Prostate gland (tissue), 2 donors: ENCODE measurements around the gene TAS1R3. TPM values are rescaled to one million over a fixed set of nuclear protein-coding genes. Genes with fewer than 3 reads are reported as not detected.

Experiments
- DNase-seq: peaks from one replicate; pipeline ENCODE4 v3.0.0-alpha.2; 2019; ENCODE audit warnings: low spot score
- H3K27ac ChIP-seq, 2 donors: fragments of 200-600 bp; sonication (generic); 2 replicates each; pipeline ENCODE4 v1.5.1; 2017 to 2019
- H3K27me3 ChIP-seq: fragments of 200-600 bp; sonication (generic); replicated peaks from 2 replicates; pipeline ENCODE4 v1.5.1; 2019; ENCODE audit not compliant: insufficient read depth
- H3K36me3 ChIP-seq, 2 donors: fragments of 200-600 bp; sonication (generic); 1 replicate in 1 of 2; 2 replicates in 1 of 2; pipeline versions ENCODE4 v1.5.1 to v1.8.1; 2017 to 2019
- H3K4me1 ChIP-seq: fragments of 200-600 bp; sonication (generic); replicated peaks from 2 replicates; pipeline ENCODE4 v1.5.1; 2019
- H3K4me3 ChIP-seq, 2 donors: fragments of 200-600 bp; sonication (generic); 2 replicates each; pipeline ENCODE4 v1.5.1; 2017 to 2019
- H3K9me3 ChIP-seq: fragments of 200-600 bp; sonication (generic); 2 replicates; pipeline ENCODE4 v1.5.1; 2017
- POLR2A ChIP-seq: fragments of 450-650 bp; IDR thresholded peaks from one replicate; pipeline ENCODE4 v1.6.1; 2016; ENCODE audit warnings: antibody characterized with exemption, mild to moderate bottlenecking
- POLR2AphosphoS5 ChIP-seq: sonication (generic); formaldehyde crosslinking; IDR thresholded peaks from one replicate; pipeline ENCODE4 v1.6.1; 2017; ENCODE audit warnings: antibody characterized with exemption
- WGBS: methylation state at CpG from one replicate; pipeline ENCODE4 v1.1.5; 2018; 5-methylcytosine and 5-hydroxymethylcytosine counted together
- intact Hi-C: fragments of 100-400 bp; cut with DNase I; formaldehyde crosslinking; loops from one replicate; pipeline ENCODE4 v1.14.2; 2022
- total RNA-seq, 2 donors: library from RNA; depleted of rRNA; stranded (reverse); fragments of >200 nt; gene quantifications; one replicate each; pipeline ENCODE4 v1.1.0, GENCODE V29; 2016
- TF ChIP-seq, protein P1 (sequence below), 4 experiments: fragments of 200-600 bp in 2 of 4; fragments of 450-650 bp in 2 of 4; sonication (generic) in 2 of 4; IDR thresholded peaks; 1 replicate in 3 of 4; 2 replicates in 1 of 4; pipeline ENCODE4 v1.5.1; 2016 to 2019; ENCODE audit warnings: antibody characterized with exemption in 4 of 4, mild to moderate bottlenecking in 2 of 4, moderate library complexity in 2 of 4

TAS1R3 gene
- total RNA-seq, 2 donors from 2014 or later = 0.80 TPM; not detected in 1

- DNase-seq = no peak
- intact Hi-C loops = no loop called here
- no peaks in the 10 kb centered on the region for H3K36me3 ChIP-seq
- WGBS = 8% methylated on average over 17 of the region's 18 CpGs
- no peaks in the 10 kb centered on the region for H3K27me3 ChIP-seq
- peak overlapping the region; percentile 30 to 37 for H3K4me3 ChIP-seq
- TF ChIP-seq, protein P1, sequence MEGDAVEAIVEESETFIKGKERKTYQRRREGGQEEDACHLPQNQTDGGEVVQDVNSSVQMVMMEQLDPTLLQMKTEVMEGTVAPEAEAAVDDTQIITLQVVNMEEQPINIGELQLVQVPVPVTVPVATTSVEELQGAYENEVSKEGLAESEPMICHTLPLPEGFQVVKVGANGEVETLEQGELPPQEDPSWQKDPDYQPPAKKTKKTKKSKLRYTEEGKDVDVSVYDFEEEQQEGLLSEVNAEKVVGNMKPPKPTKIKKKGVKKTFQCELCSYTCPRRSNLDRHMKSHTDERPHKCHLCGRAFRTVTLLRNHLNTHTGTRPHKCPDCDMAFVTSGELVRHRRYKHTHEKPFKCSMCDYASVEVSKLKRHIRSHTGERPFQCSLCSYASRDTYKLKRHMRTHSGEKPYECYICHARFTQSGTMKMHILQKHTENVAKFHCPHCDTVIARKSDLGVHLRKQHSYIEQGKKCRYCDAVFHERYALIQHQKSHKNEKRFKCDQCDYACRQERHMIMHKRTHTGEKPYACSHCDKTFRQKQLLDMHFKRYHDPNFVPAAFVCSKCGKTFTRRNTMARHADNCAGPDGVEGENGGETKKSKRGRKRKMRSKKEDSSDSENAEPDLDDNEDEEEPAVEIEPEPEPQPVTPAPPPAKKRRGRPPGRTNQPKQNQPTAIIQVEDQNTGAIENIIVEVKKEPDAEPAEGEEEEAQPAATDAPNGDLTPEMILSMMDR (IDR thresholded peaks at IDR 0.05) = no peak
- no peak for TF ChIP-seq POLR2AphosphoS5
- H3K27ac ChIP-seq = peak overlapping the region; percentile 72 to 83
- no peaks in the 10 kb centered on the region for H3K4me1 ChIP-seq
- no peaks in the 10 kb centered on the region for H3K9me3 ChIP-seq
These were observed 26.9 kb downstream of the TAS1R3 start for GRCh38 chr1:1357871-1358432.

GRCh38 chr1:1358433-1359271 lies 27.6 kb downstream of the TAS1R3 start, which contains the start of gene MXRA8:
TSS of gene MXRA8 (minus strand) at chr1:1358555. CDS start at chr1:1358504, 51 bp downstream.
- Histone ChIP-seq H3K9me3 (no peaks in the 10 kb centered on the region), H3K4me1 (no peaks in the 10 kb centered on the region), H3K36me3 (no peaks in the 10 kb centered on the region), H3K27me3 (no peaks in the 10 kb centered on the region), H3K27ac (peak within 1 kb of the TSS; percentile 72 to 83), H3K4me3 (peak within 1 kb of the TSS; percentile 30 to 37)
- intact Hi-C loops = no loop called here
- no peak for DNase-seq
- TF ChIP-seq POLR2AphosphoS5 = no peak
- TF ChIP-seq, protein P1 (IDR thresholded peaks at IDR 0.05) = no peak
- TF ChIP-seq POLR2A = no peak
- WGBS = 23% methylated on average over 29 of the region's 29 CpGs

GRCh38 chr1:1359308-1359663 lies 28.2 kb downstream of the TAS1R3 start:
- no peaks in the 10 kb centered on the region for H3K4me1 ChIP-seq
- no peaks in the 10 kb centered on the region for H3K9me3 ChIP-seq
- no peak for TF ChIP-seq POLR2A
- TF ChIP-seq POLR2AphosphoS5 = no peak
- TF ChIP-seq, protein P1 (IDR thresholded peaks at IDR 0.05) = no peak
- no peaks in the 10 kb centered on the region for H3K36me3 ChIP-seq
- H3K27ac ChIP-seq = peak overlapping the region; percentile 72 to 83
- whole genome bisulfite sequencing = 62% methylated on average over 6 of the region's 6 CpGs
- no peak for DNase-seq
- H3K27me3 ChIP-seq = no peaks in the 10 kb centered on the region
- no peak overlapping the region for H3K4me3 ChIP-seq
- intact Hi-C loops = no loop called here

DNA sequence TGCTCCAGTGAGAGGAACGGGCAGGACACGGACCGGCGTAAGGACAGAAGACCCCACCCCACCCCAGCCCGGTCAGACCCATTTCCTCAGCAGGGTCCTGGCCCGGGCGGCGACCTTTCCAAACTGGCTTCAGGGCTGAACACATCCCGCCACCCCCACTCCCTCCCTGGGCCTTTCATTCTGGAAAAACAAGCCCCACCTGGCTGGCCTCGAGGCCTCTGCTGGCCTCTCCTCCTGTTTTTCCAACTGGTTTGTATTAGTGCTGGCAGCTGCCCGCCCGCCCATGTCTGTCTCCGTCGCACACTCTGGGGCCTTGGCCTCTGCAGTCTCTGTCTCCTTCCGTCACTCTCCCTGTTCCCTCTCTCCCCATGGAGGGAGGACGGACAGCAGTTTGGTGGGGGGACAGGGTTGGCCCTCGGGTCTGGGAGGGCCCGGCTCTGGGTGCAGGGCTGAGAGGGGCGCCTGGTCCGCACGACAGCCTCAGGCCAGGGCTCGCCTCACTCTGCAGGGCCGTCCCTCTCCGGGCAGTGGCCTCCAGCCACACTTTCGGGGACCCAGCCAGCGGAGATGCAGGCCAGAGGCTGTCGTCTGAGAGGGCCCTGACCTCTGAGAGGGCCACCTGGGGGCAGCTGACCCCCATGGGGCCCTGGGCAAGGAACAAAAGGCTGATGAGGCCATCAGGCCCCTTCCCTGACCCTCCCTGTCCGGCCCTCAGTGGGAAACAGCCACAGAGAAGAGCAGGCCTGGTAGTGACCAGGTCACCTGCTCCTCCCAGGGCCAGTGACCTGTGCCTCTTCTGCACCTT lies 28.8 kb downstream of the TAS1R3 start:
- DNase-seq = no peak
- H3K4me1 ChIP-seq = no peaks in the 10 kb centered on the region
- intact Hi-C loops = no loop called here
- no peak for TF ChIP-seq POLR2AphosphoS5
- TF ChIP-seq POLR2A = no peak
- TF ChIP-seq, protein P1 (IDR thresholded peaks at IDR 0.05) = no peak
- no peaks in the 10 kb centered on the region for H3K27me3 ChIP-seq
- H3K9me3 ChIP-seq = no peaks in the 10 kb centered on the region
- H3K4me3 ChIP-seq = no peak overlapping the region
- H3K36me3 ChIP-seq = no peaks in the 10 kb centered on the region
- 45% methylated on average over 28 of the region's 28 CpGs for WGBS
- peak overlapping the region; percentile 72 to 83 for H3K27ac ChIP-seq
